ENCODE measurements around the gene MRGPRE. TPM values are rescaled to one million over a fixed set of nuclear protein-coding genes. Genes with fewer than 3 reads are reported as not detected.
"Not testable (repeated sequence)": the region's sequence is repeated elsewhere in the genome, so short reads cannot be mapped to it uniquely, and the experiment has no call there.

MRGPRE gene
- total and polyA plus RNA-seq, 7 experiments from 2014 or later = not detected

DNA sequence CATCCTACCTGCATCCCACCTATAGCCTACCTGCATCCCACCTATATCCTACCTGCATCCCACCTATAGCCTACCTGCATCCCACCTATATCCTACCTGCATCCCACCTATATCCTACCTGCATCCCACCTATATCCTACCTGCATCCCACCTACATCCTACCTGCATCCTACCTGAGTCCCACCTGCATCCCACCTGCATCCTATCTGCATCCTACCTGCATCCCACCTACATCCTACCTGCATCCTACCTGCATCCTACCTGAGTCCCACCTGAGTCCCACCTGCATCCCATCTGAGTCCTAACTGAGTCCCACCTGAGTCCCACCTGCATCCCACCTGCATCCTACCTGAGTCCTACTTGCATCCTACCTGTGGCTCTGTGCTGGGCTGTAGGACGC lies 25.3 kb upstream of the MRGPRE start:
- H3K9me3 ChIP-seq (ENCODE audit: control insufficient read depth in 2 of 3, low read length in 3 of 3); H3K27me3 ChIP-seq (ENCODE audit: control insufficient read depth in 2 of 2, insufficient read depth in 2 of 2, low read length in 2 of 2); H3K9me3 Mint-ChIP-seq; ATAC-seq; H3K4me3 Mint-ChIP-seq; H3K4me1 Mint-ChIP-seq; H3K4me1 ChIP-seq (ENCODE audit: control insufficient read depth in 2 of 2, insufficient read depth in 2 of 2, low read length in 2 of 2); H3K36me3 ChIP-seq (ENCODE audit: control insufficient read depth in 2 of 3, insufficient read depth in 3 of 3, low read length in 3 of 3); DNase-seq; intact Hi-C loops (cut with micrococcal nuclease); H3K27ac ChIP-seq (ENCODE audit: low read depth, low read length); H3K36me3 Mint-ChIP-seq; CTCF ChIA-PET; H3K4me3 ChIP-seq (ENCODE audit: low read length); H3K27ac Mint-ChIP-seq; POLR2A ChIA-PET; H3K27me3 Mint-ChIP-seq: not testable (repeated sequence)

DNA sequence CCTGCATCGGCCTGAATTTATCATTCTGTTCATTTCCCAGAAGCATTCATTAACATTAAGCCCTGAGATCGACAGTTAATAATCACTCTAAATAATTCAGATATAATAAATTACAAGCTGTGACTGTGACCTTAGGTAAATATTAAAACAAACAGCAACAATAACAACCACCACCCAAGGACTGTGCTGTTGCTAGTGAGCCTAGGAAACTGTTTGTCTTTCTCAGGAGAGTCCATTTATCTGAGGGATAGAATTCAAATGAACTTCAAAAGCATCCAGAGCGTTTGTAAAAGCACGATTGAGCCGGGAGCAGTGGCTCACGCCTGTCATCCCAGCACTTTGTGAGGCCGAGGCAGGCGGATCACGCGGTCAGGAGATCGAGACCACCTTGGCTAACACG lies 23.0 kb upstream of the MRGPRE start:
- H3K4me3 ChIP-seq (ENCODE audit: low read length); DNase-seq; H3K36me3 Mint-ChIP-seq; H3K4me3 Mint-ChIP-seq; ATAC-seq; intact Hi-C loops (cut with micrococcal nuclease); CTCF ChIA-PET; H3K27ac ChIP-seq (ENCODE audit: low read depth, low read length); POLR2A ChIA-PET; H3K27me3 ChIP-seq (ENCODE audit: control insufficient read depth in 2 of 2, insufficient read depth in 2 of 2, low read length in 2 of 2); H3K27me3 Mint-ChIP-seq; H3K9me3 Mint-ChIP-seq; H3K9me3 ChIP-seq (ENCODE audit: control insufficient read depth in 2 of 3, low read length in 3 of 3); H3K36me3 ChIP-seq (ENCODE audit: control insufficient read depth in 2 of 3, insufficient read depth in 3 of 3, low read length in 3 of 3); H3K27ac Mint-ChIP-seq; H3K4me1 Mint-ChIP-seq; H3K4me1 ChIP-seq (ENCODE audit: control insufficient read depth in 2 of 2, insufficient read depth in 2 of 2, low read length in 2 of 2): not testable (repeated sequence)

DNA sequence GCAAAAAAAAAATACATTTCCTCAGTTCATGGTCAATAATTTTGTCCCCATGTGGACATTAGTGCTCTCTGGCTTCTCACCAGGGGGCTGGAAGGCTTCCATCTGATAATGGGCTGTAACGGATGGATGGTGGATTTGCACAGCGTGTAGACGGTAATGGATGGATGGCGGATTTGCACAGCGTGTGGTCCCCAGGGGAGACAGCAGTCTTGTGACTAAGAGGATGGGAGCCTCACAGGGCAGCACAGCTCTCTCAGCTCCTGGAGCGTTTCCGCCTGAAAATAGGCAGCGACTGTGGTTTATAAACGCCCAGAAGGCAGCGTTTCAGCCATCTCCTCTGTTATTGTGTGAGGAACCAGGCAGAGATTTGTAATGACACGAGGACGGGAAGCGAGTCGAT lies 22.6 kb upstream of the MRGPRE start:
- H3K4me3 Mint-ChIP-seq; H3K9me3 ChIP-seq (ENCODE audit: control insufficient read depth in 2 of 3, low read length in 3 of 3); H3K4me1 ChIP-seq (ENCODE audit: control insufficient read depth in 2 of 2, insufficient read depth in 2 of 2, low read length in 2 of 2); H3K4me3 ChIP-seq (ENCODE audit: low read length); H3K27ac ChIP-seq (ENCODE audit: low read depth, low read length); intact Hi-C loops (cut with micrococcal nuclease); H3K27me3 ChIP-seq (ENCODE audit: control insufficient read depth in 2 of 2, insufficient read depth in 2 of 2, low read length in 2 of 2); H3K36me3 Mint-ChIP-seq; ATAC-seq; H3K36me3 ChIP-seq (ENCODE audit: control insufficient read depth in 2 of 3, insufficient read depth in 3 of 3, low read length in 3 of 3); CTCF ChIA-PET; H3K4me1 Mint-ChIP-seq; POLR2A ChIA-PET; H3K27me3 Mint-ChIP-seq; H3K9me3 Mint-ChIP-seq; DNase-seq; H3K27ac Mint-ChIP-seq: not testable (repeated sequence)

DNA sequence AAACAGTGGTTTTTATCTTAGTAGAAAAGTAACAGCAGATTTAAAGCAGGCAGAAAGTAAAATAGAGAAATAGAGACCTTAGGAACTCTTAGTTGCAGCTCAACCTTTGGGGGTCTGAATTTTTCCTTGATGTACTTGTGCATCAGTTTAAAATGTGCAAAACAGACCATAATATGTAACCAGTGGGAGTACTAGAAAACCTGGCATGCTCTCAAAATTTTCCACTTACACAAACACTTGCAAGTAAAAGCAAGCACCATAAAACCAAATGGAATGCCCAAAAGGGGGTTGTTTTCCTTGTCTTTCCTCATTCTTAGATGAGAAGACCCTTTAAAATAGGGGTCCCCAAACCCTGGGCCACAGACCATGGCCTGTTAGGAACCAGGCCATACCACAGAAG lies 12.9 kb upstream of the MRGPRE start:
- no peaks in the 10 kb centered on the region for H3K9me3 ChIP-seq (ENCODE audit: control insufficient read depth in 2 of 3, low read length in 3 of 3)
- no peaks in the 10 kb centered on the region for H3K36me3 Mint-ChIP-seq
- ATAC-seq (no peak), DNase-seq (no peak)
- no peak overlapping the region for H3K27ac ChIP-seq (ENCODE audit: low read depth, low read length)
- POLR2A ChIA-PET = no interaction called here
- H3K4me3 ChIP-seq (ENCODE audit: low read length) = no peak overlapping the region
- H3K4me1 ChIP-seq (ENCODE audit: control insufficient read depth in 2 of 2, insufficient read depth in 2 of 2, low read length in 2 of 2) = no peaks in the 10 kb centered on the region
- H3K9me3 Mint-ChIP-seq = no peaks in the 10 kb centered on the region
- H3K4me1 Mint-ChIP-seq = peaks cover 0 to 1% (median 0%) of the 10 kb centered on the region in 7 donors
- no peak overlapping the region for H3K27ac Mint-ChIP-seq
- intact Hi-C loops (cut with micrococcal nuclease) = no loop called here
- no peaks in the 10 kb centered on the region for H3K36me3 ChIP-seq (ENCODE audit: control insufficient read depth in 2 of 3, insufficient read depth in 3 of 3, low read length in 3 of 3)
- H3K27me3 Mint-ChIP-seq = peaks cover 0 to 24% (median 10%) of the 10 kb centered on the region in 5 donors
- CTCF ChIA-PET = no interaction called here
- no peaks in the 10 kb centered on the region for H3K27me3 ChIP-seq (ENCODE audit: control insufficient read depth in 2 of 2, insufficient read depth in 2 of 2, low read length in 2 of 2)
- no peak overlapping the region for H3K4me3 Mint-ChIP-seq

DNA sequence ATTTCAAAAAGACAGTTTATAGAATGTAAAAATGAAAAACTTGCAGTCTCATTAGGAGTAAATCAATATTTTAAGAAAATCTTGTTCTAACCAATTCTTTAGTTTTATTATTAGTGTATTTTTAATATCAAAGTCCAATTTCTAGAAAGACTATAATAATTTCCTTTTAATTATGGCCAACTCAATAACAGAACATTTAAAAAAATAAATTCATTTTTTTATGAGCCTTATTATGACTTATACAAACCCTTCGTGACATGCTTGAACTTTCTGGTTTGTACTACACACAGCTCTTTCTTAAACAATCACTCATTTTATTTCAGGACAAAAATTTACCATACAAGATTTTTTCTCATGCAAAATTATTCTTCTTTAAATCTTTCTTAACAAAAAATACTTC lies 11.7 kb upstream of the MRGPRE start:
- ATAC-seq = no peak

DNA sequence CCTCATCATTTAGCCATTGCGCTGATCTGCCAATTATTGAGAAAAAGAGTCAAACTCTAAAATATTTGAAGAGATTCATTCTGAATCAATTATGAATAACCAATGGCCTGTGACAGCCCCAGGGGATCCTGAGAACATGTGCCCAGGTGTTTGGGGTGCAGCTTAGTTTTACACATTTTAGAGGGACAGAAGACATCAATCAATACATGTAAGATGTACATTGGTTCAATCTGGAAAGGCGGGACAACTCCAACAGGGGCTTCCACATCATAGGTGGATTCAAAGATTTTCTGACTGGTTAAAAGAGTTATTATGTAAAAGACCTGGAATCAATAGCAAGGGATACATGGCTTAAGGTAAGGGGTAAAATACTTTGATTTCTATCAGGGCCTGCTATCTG lies 4.9 kb upstream of the MRGPRE start:
- peaks cover 0 to 18% (median 0%) of the 10 kb centered on the region in 5 donors for H3K27me3 Mint-ChIP-seq
- H3K4me3 ChIP-seq (ENCODE audit: low read length) = no peak overlapping the region
- no peak for ATAC-seq
- H3K4me3 Mint-ChIP-seq = no peak overlapping the region
- H3K27ac Mint-ChIP-seq = no peak overlapping the region
- no peak overlapping the region for H3K27ac ChIP-seq (ENCODE audit: low read depth, low read length)
- POLR2A ChIA-PET = no interaction called here
- no peaks in the 10 kb centered on the region for H3K4me1 ChIP-seq (ENCODE audit: control insufficient read depth in 2 of 2, insufficient read depth in 2 of 2, low read length in 2 of 2)
- CTCF ChIA-PET = no interaction called here
- no peaks in the 10 kb centered on the region for H3K36me3 Mint-ChIP-seq
- H3K9me3 ChIP-seq (ENCODE audit: control insufficient read depth in 2 of 3, low read length in 3 of 3) = no peaks in the 10 kb centered on the region
- no peaks in the 10 kb centered on the region for H3K9me3 Mint-ChIP-seq
- DNase-seq = no peak
- H3K36me3 ChIP-seq (ENCODE audit: control insufficient read depth in 2 of 3, insufficient read depth in 3 of 3, low read length in 3 of 3) = no peaks in the 10 kb centered on the region
- intact Hi-C loops (cut with micrococcal nuclease) = no loop called here
- H3K27me3 ChIP-seq (ENCODE audit: control insufficient read depth in 2 of 2, insufficient read depth in 2 of 2, low read length in 2 of 2) = no peaks in the 10 kb centered on the region
- no peaks in the 10 kb centered on the region for H3K4me1 Mint-ChIP-seq

More for the DNA sequence above, 11.7 kb upstream of the MRGPRE start:
- intact Hi-C loops (cut with micrococcal nuclease) = no loop called here
- Histone ChIP-seq H3K27ac (ENCODE audit: low read depth, low read length) (no peak overlapping the region), H3K4me3 (ENCODE audit: low read length) (no peak overlapping the region), H3K4me1 (ENCODE audit: control insufficient read depth in 2 of 2, insufficient read depth in 2 of 2, low read length in 2 of 2) (no peaks in the 10 kb centered on the region), H3K9me3 (ENCODE audit: control insufficient read depth in 2 of 3, low read length in 3 of 3) (no peaks in the 10 kb centered on the region), H3K36me3 (ENCODE audit: control insufficient read depth in 2 of 3, insufficient read depth in 3 of 3, low read length in 3 of 3) (no peaks in the 10 kb centered on the region), H3K27me3 (ENCODE audit: control insufficient read depth in 2 of 2, insufficient read depth in 2 of 2, low read length in 2 of 2) (no peaks in the 10 kb centered on the region)
- no peak overlapping the region for H3K27ac Mint-ChIP-seq
- no peak overlapping the region for H3K4me3 Mint-ChIP-seq
- no peaks in the 10 kb centered on the region for H3K9me3 Mint-ChIP-seq
- ChIA-PET POLR2A (no interaction called here), CTCF (no interaction called here)
- H3K27me3 Mint-ChIP-seq = peaks cover 0 to 28% (median 10%) of the 10 kb centered on the region in 5 donors
- H3K4me1 Mint-ChIP-seq = peaks cover 0 to 1% (median 0%) of the 10 kb centered on the region in 7 donors
- DNase-seq = no peak
- H3K36me3 Mint-ChIP-seq = no peaks in the 10 kb centered on the region

DNA sequence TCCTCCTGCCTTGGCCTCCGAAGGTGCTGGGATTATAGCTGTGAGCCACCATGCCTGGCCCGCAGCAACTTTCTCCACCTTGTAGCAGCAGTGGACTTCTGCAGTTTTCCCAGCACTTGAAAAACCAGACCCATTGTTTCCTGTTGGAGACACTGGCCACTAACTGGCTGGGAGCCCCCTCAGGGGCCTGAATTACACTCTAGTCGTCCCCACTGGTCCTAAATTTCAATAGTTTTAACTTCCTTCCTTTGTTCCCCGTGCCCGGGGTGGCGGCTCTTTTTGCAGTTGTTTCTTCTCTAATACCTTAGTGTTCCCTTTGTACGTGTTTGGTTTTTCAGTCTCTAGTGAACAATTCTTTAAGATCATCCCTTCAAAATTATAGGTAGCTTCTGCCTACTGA lies 2.6 kb upstream of the MRGPRE start:
- no peaks in the 10 kb centered on the region for H3K4me1 Mint-ChIP-seq
- CTCF ChIA-PET = no interaction called here
- peaks cover 0 to 14% (median 8%) of the 10 kb centered on the region in 5 donors for H3K27me3 Mint-ChIP-seq
- no peaks in the 10 kb centered on the region for H3K9me3 Mint-ChIP-seq
- Histone ChIP-seq H3K27me3 (ENCODE audit: control insufficient read depth in 2 of 2, insufficient read depth in 2 of 2, low read length in 2 of 2) (no peaks in the 10 kb centered on the region), H3K27ac (ENCODE audit: low read depth, low read length) (no peak overlapping the region), H3K36me3 (ENCODE audit: control insufficient read depth in 2 of 3, insufficient read depth in 3 of 3, low read length in 3 of 3) (no peaks in the 10 kb centered on the region), H3K4me1 (ENCODE audit: control insufficient read depth in 2 of 2, insufficient read depth in 2 of 2, low read length in 2 of 2) (no peaks in the 10 kb centered on the region), H3K9me3 (ENCODE audit: control insufficient read depth in 2 of 3, low read length in 3 of 3) (no peaks in the 10 kb centered on the region), H3K4me3 (ENCODE audit: low read length) (no peak overlapping the region)
- H3K4me3 Mint-ChIP-seq = no peak overlapping the region
- ATAC-seq (no peak), DNase-seq (no peak)
- POLR2A ChIA-PET = no interaction called here
- H3K27ac Mint-ChIP-seq = no peak overlapping the region
- no peaks in the 10 kb centered on the region for H3K36me3 Mint-ChIP-seq
- intact Hi-C loops (cut with micrococcal nuclease) = no loop called here

Data from naive thymus-derived CD4-positive, alpha-beta T cell (primary cell).